ENCODE data around the gene PIK3IP1.

DNA sequence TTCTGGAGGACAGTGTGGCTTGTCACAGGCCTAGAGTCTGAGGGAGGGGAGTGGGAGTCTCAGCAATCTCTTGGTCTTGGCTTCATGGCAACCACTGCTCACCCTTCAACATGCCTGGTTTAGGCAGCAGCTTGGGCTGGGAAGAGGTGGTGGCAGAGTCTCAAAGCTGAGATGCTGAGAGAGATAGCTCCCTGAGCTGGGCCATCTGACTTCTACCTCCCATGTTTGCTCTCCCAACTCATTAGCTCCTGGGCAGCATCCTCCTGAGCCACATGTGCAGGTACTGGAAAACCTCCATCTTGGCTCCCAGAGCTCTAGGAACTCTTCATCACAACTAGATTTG, 13.0 kb downstream of the PIK3IP1 start:
- no peak for TF ChIP-seq CTCF (IDR thresholded peaks at IDR 0.05)
- no peak for TF ChIP-seq POLR2A (IDR thresholded peaks at IDR 0.05)
